CD14-positive monocyte (primary cell): ENCODE data around the gene KRTAP24-1. TPM values are rescaled to one million over a fixed set of nuclear protein-coding genes. Genes with fewer than 3 reads are reported as not detected.

Experiments
- DNase-seq, 3 donors: peaks; one replicate each; pipeline ENCODE4 v3.0.0-alpha.2; 2011 to 2022
- H2AFZ ChIP-seq: 2 replicates; pipeline ENCODE4 v1.6.0; 2012; ENCODE audit warnings: mild to moderate bottlenecking, low read depth, low read length, inconsistent platforms; ENCODE audit not compliant: insufficient read depth, poor library complexity, severe bottlenecking
- H3K27ac ChIP-seq, 2 donors: 1 replicate in 1 of 2; 2 replicates in 1 of 2; pipeline ENCODE4 v1.5.1; 2012 to 2013; ENCODE audit warnings: low read length in 2 of 2, control low read depth in 1 of 2, inconsistent platforms in 1 of 2, low read depth in 1 of 2, mild to moderate bottlenecking in 1 of 2
- H3K27me3 ChIP-seq, 2 donors: one replicate each; pipeline versions ENCODE4 v1.6.0 to v1.6.1; 2011 to 2013; ENCODE audit warnings: low read length in 2 of 2; ENCODE audit not compliant: control insufficient read depth in 2 of 2, insufficient read depth in 2 of 2
- H3K36me3 ChIP-seq, 2 donors: replicated peaks in 1 of 2; 1 replicate in 1 of 2; 2 replicates in 1 of 2; pipeline versions ENCODE4 v1.5.1 to v1.6.1; 2012 to 2013; ENCODE audit warnings: low read length in 2 of 2, control low read depth in 1 of 2, inconsistent platforms in 1 of 2, mild to moderate bottlenecking in 1 of 2; ENCODE audit not compliant: insufficient read depth in 2 of 2, control insufficient read depth in 1 of 2
- H3K4me1 ChIP-seq, 2 donors: 1 replicate in 1 of 2; 2 replicates in 1 of 2; pipeline versions ENCODE4 v1.5.1 to v1.6.1; 2012 to 2013; ENCODE audit warnings: low read length in 2 of 2, control low read depth in 1 of 2, inconsistent platforms in 1 of 2, mild to moderate bottlenecking in 1 of 2, moderate library complexity in 1 of 2; ENCODE audit not compliant: insufficient read depth in 2 of 2, control insufficient read depth in 1 of 2
- H3K4me2 ChIP-seq: replicated peaks from 2 replicates; pipeline ENCODE3; 2012; ENCODE audit warnings: low read length, moderate library complexity, mild to moderate bottlenecking; ENCODE audit not compliant: poor library complexity, severe bottlenecking; ENCODE audit errors: extremely low read depth
- H3K4me3 ChIP-seq, 3 experiments: fragments of 200-600 bp in 1 of 3; sonication (generic) in 1 of 3; replicated peaks in 1 of 3; 1 replicate in 2 of 3; 2 replicates in 1 of 3; pipeline ENCODE4 v1.5.1; 2011 to 2013; ENCODE audit warnings: low read length in 3 of 3, mild to moderate bottlenecking in 3 of 3, control low read depth in 2 of 3, low read depth in 2 of 3, inconsistent platforms in 1 of 3, moderate library complexity in 1 of 3
- H3K79me2 ChIP-seq: 2 replicates; pipeline ENCODE4 v1.6.0; 2012; ENCODE audit warnings: mild to moderate bottlenecking, control low read depth, inconsistent platforms, low read length, moderate library complexity; ENCODE audit not compliant: insufficient read depth
- H3K9ac ChIP-seq: 2 replicates; pipeline ENCODE4 v1.6.0; 2017; ENCODE audit warnings: low read length, mild to moderate bottlenecking; ENCODE audit not compliant: insufficient read depth, poor library complexity, severe bottlenecking
- H3K9me3 ChIP-seq, 2 donors: replicated peaks in 1 of 2; 1 replicate in 1 of 2; 2 replicates in 1 of 2; pipeline versions ENCODE4 v1.5.1 to v1.6.1; 2012 to 2013; ENCODE audit warnings: low read length in 2 of 2, control low read depth in 1 of 2; ENCODE audit not compliant: control insufficient read depth in 1 of 2, insufficient read depth in 1 of 2
- H4K20me1 ChIP-seq: 2 replicates; pipeline ENCODE4 v1.6.0; 2012; ENCODE audit warnings: mild to moderate bottlenecking, low read length, control low read depth, moderate library complexity; ENCODE audit not compliant: insufficient read depth
- H3K27ac Mint-ChIP-seq, 7 donors: one replicate each; pipeline ENCODE4 v1.8.0; 2020; ENCODE audit warnings: mild to moderate bottlenecking in 7 of 7, mixed read lengths in 7 of 7, moderate library complexity in 6 of 7, inconsistent platforms in 2 of 7
- H3K27me3 Mint-ChIP-seq, 3 donors: one replicate each; pipeline ENCODE4 v1.8.0; 2021 to 2022; ENCODE audit warnings: low read depth in 3 of 3, mild to moderate bottlenecking in 3 of 3, mixed read lengths in 3 of 3, moderate library complexity in 3 of 3, inconsistent platforms in 1 of 3
- H3K36me3 Mint-ChIP-seq, 2 donors: one replicate each; pipeline ENCODE4 v1.8.0; 2020; ENCODE audit warnings: mixed read lengths in 2 of 2, inconsistent platforms in 1 of 2, mild to moderate bottlenecking in 1 of 2
- H3K4me1 Mint-ChIP-seq: one replicate; pipeline ENCODE4 v1.8.0; 2020; ENCODE audit warnings: mild to moderate bottlenecking, mixed read lengths
- H3K4me3 Mint-ChIP-seq, 2 donors: one replicate each; pipeline ENCODE4 v1.8.0; 2020; ENCODE audit warnings: mild to moderate bottlenecking in 2 of 2, mixed read lengths in 2 of 2, moderate library complexity in 1 of 2
- H3K9me3 Mint-ChIP-seq, 7 donors: one replicate each; pipeline ENCODE4 v1.8.0; 2020 to 2022; ENCODE audit warnings: mixed read lengths in 7 of 7, mild to moderate bottlenecking in 6 of 7, moderate library complexity in 6 of 7, inconsistent platforms in 2 of 7
- WGBS: methylation state at CpG from one replicate; pipeline ENCODE4 v1.1.5; 2013; ENCODE audit warnings: missing lambda C conversion rate; ENCODE audit not compliant: insufficient coverage; 5-methylcytosine and 5-hydroxymethylcytosine counted together
- intact Hi-C, 2 donors: fragments of 100-400 bp; cut with micrococcal nuclease; formaldehyde crosslinking; loops; one replicate each; pipeline versions ENCODE4 v1.15.0 to v1.15.1; 2023
- polyA plus RNA-seq, 3 donors: library from polyadenylated mRNA; depleted of rRNA in 1 of 3; unstranded in 2 of 3; stranded (reverse) in 1 of 3; fragments of 300-500 nt in 2 of 3; fragments of >200 nt in 1 of 3; fragmentation: Illumina TruSeq in 2 of 3; gene quantifications; 1 replicate in 2 of 3; 2 replicates in 1 of 3; pipeline ENCODE4 v1.2.3, GENCODE V29; 2012 to 2021
- TF ChIP-seq, protein P1 (sequence below): fragments of 200-600 bp; IDR thresholded peaks from one replicate; pipeline ENCODE4 v1.8.0; 2022; ENCODE audit warnings: antibody characterized with exemption, mild to moderate bottlenecking

KRTAP24-1 gene
- polyA plus RNA-seq, 3 donors = not detected

DNA sequence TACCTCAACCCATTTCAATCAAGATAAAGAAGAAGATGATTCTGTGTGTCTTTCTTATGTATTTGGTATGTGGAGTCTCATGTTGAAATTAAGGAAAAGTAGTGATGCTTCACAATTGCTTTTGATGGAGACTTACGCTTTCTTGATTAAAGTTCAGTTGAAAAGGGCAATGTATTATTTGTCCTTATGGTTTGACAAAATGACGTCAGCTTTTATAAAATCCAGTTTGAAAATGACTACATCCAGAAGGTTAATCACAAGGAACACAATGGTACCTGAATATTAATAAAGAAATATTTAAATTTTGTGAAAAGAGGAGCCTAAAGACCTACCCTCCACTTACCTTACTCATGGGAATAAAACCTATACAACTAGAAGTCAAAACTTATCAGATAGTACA lies 33.0 kb upstream of the KRTAP24-1 start:
- Histone ChIP-seq H3K36me3 (no peaks in the 10 kb centered on the region), H3K27me3 (no peaks in the 10 kb centered on the region), H2AFZ (no peak overlapping the region), H3K79me2 (no peaks in the 10 kb centered on the region), H3K4me3 (no peak overlapping the region), H3K9ac (no peak overlapping the region), H3K9me3 (peaks cover 3 to 9% of the 10 kb centered on the region in 2 donors), H3K27ac (no peak overlapping the region), H3K4me1 (no peaks in the 10 kb centered on the region), H4K20me1 (no peaks in the 10 kb centered on the region), H3K4me2 (no peak overlapping the region)
- H3K36me3 Mint-ChIP-seq = no peaks in the 10 kb centered on the region
- TF ChIP-seq, protein P1, sequence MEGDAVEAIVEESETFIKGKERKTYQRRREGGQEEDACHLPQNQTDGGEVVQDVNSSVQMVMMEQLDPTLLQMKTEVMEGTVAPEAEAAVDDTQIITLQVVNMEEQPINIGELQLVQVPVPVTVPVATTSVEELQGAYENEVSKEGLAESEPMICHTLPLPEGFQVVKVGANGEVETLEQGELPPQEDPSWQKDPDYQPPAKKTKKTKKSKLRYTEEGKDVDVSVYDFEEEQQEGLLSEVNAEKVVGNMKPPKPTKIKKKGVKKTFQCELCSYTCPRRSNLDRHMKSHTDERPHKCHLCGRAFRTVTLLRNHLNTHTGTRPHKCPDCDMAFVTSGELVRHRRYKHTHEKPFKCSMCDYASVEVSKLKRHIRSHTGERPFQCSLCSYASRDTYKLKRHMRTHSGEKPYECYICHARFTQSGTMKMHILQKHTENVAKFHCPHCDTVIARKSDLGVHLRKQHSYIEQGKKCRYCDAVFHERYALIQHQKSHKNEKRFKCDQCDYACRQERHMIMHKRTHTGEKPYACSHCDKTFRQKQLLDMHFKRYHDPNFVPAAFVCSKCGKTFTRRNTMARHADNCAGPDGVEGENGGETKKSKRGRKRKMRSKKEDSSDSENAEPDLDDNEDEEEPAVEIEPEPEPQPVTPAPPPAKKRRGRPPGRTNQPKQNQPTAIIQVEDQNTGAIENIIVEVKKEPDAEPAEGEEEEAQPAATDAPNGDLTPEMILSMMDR = no peak
- H3K27me3 Mint-ChIP-seq = peaks cover 0 to 1% (median 0%) of the 10 kb centered on the region in 3 donors
- no peaks in the 10 kb centered on the region for H3K4me1 Mint-ChIP-seq
- no peak overlapping the region for H3K27ac Mint-ChIP-seq
- DNase-seq = no peak
- H3K9me3 Mint-ChIP-seq = peaks cover 0 to 6% (median 4%) of the 10 kb centered on the region in 7 donors
- WGBS = no CpG with 5 or more reads among the region's 2 CpGs
- H3K4me3 Mint-ChIP-seq = no peak overlapping the region
- intact Hi-C loops = no loop called here

DNA sequence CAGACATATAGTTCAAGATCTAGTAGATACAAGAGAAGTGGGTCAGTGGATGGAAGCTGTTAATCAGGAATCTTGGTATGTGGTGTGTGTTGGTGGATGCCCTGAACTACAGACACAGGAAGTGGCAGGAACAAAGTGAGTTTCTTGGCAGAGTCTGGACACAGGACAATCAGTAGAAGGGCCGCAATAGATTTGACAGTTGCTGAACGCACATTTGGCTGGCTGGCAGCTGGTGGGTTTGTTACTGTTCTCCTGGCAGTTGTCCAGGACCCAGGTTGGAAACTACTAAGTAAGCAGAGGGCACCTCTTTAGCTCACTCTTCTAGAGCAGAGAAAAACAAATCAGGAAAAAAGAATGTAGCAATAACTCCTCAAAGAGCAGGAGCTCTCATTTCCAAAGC lies 24.1 kb upstream of the KRTAP24-1 start:
- no peak overlapping the region for H2AFZ ChIP-seq
- no peak for DNase-seq
- H3K4me3 Mint-ChIP-seq = no peak overlapping the region
- no peak overlapping the region for H3K27ac ChIP-seq
- TF ChIP-seq, protein P1 = no peak
- H3K4me1 ChIP-seq = no peaks in the 10 kb centered on the region
- no peaks in the 10 kb centered on the region for H3K9me3 ChIP-seq
- H3K36me3 Mint-ChIP-seq = no peaks in the 10 kb centered on the region
- H3K4me1 Mint-ChIP-seq = no peaks in the 10 kb centered on the region
- H3K36me3 ChIP-seq = no peaks in the 10 kb centered on the region
- intact Hi-C loops = no loop called here
- H3K9me3 Mint-ChIP-seq = peaks cover 0 to 6% (median 2%) of the 10 kb centered on the region in 7 donors
- H3K4me3 ChIP-seq = no peak overlapping the region
- no peaks in the 10 kb centered on the region for H3K79me2 ChIP-seq
- no peaks in the 10 kb centered on the region for H3K27me3 Mint-ChIP-seq
- no peak overlapping the region for H3K4me2 ChIP-seq
- no peaks in the 10 kb centered on the region for H4K20me1 ChIP-seq
- H3K9ac ChIP-seq = no peak overlapping the region
- WGBS = 65% methylated on average over 2 of the region's 2 CpGs
- H3K27me3 ChIP-seq = no peaks in the 10 kb centered on the region
- H3K27ac Mint-ChIP-seq = no peak overlapping the region
